ENCODE measurements around the gene LARP4.

GRCh38 chr12:50458606-50459005 is 57.9 kb downstream of the LARP4 start:
- TF ChIP-seq POLR2A (IDR thresholded peaks at IDR 0.05; ENCODE audit: low read depth, low read length) (no peak), POLR2AphosphoS5 (IDR thresholded peaks at IDR 0.05; ENCODE audit: low read depth, low read length) (no peak)

Data from GM12891 (cell line).